ENCODE results near the gene ART4.

The ART4 gene

DNA sequence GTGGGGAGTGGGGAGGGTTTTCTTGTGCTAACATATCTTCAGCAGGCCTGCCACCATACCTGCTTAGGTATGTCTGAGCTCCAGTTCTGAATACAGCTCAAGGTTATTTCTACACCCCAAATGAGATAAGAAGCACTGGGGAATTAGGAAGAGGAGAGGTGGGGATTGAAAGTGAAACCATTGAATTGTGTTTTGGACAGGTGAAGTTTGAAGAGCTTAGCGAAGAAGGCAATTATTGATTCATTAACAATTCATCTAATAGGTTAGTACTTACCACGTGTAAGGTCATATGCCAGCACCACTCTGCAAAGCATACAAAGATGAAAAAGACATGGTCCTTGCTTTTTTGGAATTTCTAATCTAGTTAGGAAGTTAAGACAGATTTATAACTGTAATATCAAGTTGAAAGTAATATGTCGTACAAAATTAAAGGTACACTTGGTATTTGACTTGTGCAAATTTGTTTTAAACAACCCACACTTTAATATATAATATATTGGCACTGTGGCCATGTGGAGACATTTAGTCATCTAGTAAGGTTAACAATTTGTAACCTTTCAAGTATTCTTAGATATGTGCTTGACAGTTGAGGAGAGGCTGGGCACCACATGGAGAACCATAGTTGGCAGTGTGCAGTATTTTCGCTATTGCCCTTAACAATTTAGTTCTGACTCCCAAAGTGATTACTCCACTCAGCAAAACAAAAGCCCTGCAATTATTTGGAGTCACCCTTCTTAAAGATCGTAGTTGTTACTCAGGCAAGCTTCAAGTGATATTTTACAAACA, 33.0 kb downstream of the ART4 start:
- DNase-seq: no peak

GRCh38 chr12:14803830-14804160, 39.5 kb downstream of the ART4 start:
- no peak for DNase-seq

GRCh38 chr12:14803011-14803829, 40.1 kb downstream of the ART4 start, which contains the start of the genes C12orf60 and WBP11:
Gene C12orf60 (plus strand): TSS chr12:14803670. CDS start chr12:14822936, 19,266 bp downstream.
Gene WBP11 (minus strand): TSS chr12:14803478. CDS start chr12:14801383, 2,095 bp downstream.
- peak; percentile 95 to 97 for DNase-seq

GRCh38 chr12:14802721-14803010, 40.7 kb downstream of the ART4 start:
- no peak for DNase-seq

DNA sequence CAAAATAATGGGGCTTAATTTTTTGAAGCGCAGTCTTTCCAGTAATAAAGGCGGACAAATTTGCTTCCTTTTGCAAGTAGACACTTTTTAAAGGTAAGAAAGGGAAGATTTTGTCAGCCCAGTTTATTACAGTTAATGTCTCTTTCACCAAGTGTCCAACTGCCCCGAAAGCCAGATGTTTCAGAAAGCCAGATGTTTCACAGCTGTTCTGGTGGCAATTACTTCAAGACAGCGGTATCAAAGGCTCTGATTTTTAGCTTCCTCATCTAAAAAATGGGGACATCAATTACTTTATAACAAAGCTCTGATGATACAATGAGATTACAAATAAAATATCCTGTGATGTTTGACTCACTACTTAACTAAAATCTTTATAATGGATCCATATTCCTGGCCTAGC, 41.1 kb downstream of the ART4 start:
- DNase-seq: peak in 1 of 2 donors; percentile 11

- DNase-seq: no peak
These were observed 48.3 kb downstream of the ART4 start for GRCh38 chr12:14795028-14795448.

- DNase-seq: no peak
These were observed 57.8 kb downstream of the ART4 start for GRCh38 chr12:14785568-14785967.

DNA sequence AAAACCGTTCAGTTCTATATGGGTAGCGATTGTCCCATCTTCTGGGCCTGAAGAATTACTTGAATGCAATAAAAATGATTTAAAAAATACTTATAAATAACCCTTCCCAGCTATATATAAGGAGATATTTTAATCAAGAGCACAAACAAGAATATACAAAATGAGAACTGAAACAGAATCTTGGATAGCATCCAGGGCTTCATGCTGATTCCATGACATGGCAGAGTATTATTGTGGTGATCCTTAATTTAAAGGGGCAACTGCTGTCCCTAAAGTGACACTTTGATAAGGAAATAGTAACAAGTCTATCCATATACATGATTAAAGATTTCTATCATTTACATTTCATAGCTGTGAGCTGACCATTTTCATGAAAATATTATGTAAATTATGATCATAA, 58.9 kb downstream of the ART4 start:
- no peak for DNase-seq

DNA sequence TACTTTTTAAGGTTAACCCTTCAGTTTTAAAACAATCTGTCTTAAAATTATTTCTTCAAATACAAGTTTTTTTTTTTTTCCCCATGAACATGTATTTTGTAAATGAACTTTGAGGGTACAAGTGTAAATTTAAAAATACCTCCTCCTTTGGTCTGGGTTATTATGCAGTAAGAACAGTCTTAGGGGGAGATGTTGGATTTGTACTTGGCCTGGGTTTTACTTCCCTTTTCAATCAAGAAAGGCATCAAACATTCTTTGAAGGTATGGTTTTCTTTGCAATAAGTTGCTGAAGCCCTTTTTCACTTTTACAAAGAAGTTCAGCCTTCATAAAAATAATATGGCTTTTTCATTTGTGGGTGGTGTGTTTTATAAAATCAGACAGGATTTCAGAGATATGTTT, 60.6 kb downstream of the ART4 start:
- no peak for DNase-seq

DNA sequence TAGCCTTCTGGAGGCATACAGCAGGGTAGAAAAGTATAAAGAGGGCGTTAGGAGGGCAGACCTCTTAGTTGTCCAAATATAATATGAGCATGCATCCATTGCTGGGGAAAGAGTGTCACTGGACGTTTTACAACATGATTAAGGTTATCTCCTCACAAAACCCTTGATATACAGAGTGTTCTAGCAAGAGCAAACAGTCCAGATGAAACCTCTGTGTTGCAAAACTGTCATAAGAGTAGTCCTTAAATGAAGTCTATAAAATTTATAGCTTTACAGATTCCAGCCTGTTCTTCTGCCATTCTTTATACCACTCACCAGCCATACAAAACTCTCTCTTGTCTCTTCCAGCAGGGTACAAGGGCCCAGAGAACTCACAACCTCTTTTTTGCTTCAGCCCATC, 61.8 kb downstream of the ART4 start:
- DNase-seq: no peak

GRCh38 chr12:14780859-14781258, 62.5 kb downstream of the ART4 start:
- no peak for DNase-seq

DNA sequence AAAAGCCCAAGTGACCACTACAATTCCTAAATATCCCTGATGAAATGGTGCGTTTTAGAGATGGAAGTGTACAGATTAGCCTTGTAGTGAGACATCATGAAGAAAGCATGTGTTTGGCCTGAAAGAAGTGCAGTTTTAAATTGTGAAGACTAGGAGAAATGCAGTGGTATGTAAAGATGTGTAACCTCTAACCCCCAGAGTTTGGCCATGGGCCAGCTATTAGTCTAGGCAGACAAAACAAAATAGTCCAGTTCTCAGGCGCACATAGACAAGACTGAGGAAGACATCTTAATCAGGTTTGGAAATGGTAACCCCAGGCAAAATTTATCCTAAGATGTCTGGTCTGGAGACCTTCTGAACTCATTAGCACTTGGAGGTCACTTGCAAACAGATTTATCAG, 63.5 kb downstream of the ART4 start:
- DNase-seq: no peak

GRCh38 chr12:14777271-14777670, 66.1 kb downstream of the ART4 start:
- no peak for DNase-seq

DNA sequence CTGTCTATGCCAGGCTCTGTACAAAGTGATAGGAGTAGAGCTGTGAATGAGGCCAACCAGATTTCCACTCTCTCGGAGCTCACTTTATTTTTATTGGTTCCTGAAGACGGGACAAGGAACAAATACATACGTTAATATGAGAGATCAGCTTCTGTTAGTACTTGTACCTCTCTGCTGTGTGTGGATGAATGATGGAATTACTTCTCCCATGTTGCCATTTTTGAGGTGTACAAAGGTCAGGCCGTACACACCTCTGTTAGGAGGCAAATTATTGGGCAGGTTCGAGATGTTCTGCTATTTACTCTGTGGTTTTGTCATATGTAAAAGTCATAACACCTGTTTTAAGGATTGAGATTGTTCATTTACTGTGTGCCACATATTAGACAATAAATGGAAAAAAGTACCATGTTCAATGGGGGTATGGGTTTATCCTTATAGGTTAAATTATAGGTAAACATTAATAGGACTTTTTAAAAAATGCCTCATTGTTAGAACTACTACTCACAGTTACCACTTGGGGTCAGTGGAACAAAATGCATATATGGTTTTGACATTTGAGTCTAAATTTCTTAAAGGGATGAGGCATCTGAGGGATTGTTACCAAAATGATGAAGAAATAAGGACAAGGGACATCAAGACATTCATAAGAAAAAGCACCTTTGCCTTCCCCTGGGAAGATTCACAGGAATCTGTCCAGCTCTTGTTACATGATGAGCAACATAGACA, 66.9 kb downstream of the ART4 start:
- peak in 1 of 2 donors; percentile 42 for DNase-seq

- DNase-seq: no peak
These were observed 67.7 kb downstream of the ART4 start for GRCh38 chr12:14775636-14775980.

All from CD4-positive, alpha-beta T cell treated with Interleukin-4 for 1 hour (primary cell).